HFF-Myc (cell line): Measurements from ENCODE around the gene ELL2.

Experiments used
- DNase-seq: peaks from one replicate; pipeline ENCODE4 v3.0.0-alpha.2; 2011; ENCODE audit warnings: low read depth; ENCODE audit errors: extremely low read depth
- H3K4me3 ChIP-seq: replicated peaks from 2 replicates; pipeline ENCODE4 v1.5.1; 2011; ENCODE audit warnings: low read depth, mild to moderate bottlenecking, control low read depth, low read length
- TF ChIP-seq, protein P1 (sequence below): IDR thresholded peaks from 2 replicates; pipeline ENCODE4 v1.5.1; 2012; ENCODE audit warnings: mild to moderate bottlenecking, low read depth, low read length, control low read depth; ENCODE audit errors: missing control alignments

The ELL2 gene

DNA sequence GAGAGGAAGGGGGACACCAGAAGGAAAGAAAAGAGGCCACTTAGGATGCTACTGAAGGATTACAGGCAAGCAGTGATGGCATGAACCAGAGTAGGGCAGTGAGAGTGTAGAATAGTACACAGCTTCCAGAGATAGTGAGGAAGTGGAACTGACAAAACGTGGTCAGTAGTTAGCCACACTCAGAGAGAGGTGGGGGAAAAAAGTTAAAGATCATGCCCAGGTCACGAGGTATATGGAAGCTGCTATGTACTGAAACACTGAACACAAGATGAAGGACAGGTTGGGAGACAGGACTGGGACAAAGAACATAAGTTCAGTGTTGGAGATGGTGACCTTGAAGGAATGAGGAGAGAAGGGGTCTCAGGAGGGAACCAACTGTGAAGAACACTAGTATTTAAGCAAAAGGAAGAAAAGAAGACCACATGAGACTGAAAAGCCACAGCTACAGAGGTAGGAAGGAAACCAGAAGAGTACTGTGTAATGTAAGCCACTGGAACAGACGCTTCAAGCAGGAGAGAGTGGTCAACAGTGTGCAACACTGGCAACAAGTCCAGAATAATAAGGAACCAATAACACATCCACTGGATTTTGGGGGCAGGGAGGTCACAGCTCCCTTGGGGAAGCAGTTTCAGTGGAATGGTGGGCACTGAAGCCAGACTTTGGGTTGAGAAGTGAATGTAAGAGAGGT, 45.5 kb downstream of the ELL2 start:
- TF ChIP-seq, protein P1, sequence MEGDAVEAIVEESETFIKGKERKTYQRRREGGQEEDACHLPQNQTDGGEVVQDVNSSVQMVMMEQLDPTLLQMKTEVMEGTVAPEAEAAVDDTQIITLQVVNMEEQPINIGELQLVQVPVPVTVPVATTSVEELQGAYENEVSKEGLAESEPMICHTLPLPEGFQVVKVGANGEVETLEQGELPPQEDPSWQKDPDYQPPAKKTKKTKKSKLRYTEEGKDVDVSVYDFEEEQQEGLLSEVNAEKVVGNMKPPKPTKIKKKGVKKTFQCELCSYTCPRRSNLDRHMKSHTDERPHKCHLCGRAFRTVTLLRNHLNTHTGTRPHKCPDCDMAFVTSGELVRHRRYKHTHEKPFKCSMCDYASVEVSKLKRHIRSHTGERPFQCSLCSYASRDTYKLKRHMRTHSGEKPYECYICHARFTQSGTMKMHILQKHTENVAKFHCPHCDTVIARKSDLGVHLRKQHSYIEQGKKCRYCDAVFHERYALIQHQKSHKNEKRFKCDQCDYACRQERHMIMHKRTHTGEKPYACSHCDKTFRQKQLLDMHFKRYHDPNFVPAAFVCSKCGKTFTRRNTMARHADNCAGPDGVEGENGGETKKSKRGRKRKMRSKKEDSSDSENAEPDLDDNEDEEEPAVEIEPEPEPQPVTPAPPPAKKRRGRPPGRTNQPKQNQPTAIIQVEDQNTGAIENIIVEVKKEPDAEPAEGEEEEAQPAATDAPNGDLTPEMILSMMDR = no peak
- no peak overlapping the region for H3K4me3 ChIP-seq
- DNase-seq = no peak

DNA sequence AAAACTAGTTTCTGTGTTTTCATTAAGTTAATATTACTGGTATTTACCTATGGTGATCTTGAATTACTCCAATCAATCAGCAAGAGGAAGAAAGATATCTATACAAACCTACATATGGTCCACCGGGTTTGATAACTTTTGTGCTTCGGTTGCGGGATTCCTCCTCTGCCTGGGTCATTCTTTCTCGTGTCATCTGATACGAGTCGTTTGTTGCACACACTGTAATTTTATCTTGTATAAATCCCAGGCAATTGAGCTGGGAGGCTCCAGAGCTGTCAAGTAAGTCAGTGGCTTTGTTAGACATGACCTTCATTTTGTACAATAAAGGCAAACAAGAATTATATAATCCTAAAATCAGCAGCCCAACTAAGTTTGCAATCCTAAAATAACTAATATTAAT, 48.0 kb downstream of the ELL2 start:
- TF ChIP-seq, protein P1 = no peak
- H3K4me3 ChIP-seq = no peak overlapping the region
- no peak for DNase-seq

DNA sequence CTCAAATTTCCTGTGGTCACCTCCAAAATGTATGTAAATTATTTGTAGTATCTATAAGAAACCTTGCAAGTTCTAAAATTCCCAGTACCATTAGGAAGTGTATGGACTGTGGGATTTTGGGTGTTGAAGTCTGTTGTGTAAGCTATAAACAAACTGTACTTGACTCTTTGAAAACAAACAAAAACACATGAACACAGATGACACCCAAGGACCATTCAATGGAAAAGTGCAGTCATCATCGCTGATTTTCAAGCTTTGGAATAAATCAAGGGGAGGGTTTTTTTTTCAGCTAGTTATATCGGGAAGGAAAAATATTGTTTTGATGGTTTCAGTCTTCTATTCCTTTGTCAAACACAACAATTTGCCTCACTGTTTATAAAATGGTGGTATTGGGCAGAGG, 49.6 kb downstream of the ELL2 start:
- no peak overlapping the region for H3K4me3 ChIP-seq
- DNase-seq = no peak
- TF ChIP-seq, protein P1 = no peak

DNA sequence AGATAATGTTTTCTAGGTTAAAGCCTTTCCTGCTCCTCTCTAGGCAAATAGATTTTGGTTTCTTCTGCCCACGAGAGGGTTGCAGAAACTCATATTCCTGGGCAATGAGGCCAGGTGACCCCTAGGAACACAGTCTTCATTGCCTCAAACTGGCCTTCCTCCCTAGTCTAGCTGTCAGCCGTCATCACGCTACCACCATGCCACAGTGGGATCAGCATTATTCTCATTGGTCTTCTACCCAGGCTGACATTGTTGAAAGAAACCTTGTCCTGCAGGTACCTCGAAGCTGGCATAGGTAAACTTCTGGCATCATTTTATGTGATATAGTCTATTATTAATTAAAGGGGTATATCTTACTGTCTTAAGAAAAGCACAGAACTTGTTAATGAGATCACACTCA, 51.1 kb downstream of the ELL2 start:
- DNase-seq = no peak
- TF ChIP-seq, protein P1 = no peak

DNA sequence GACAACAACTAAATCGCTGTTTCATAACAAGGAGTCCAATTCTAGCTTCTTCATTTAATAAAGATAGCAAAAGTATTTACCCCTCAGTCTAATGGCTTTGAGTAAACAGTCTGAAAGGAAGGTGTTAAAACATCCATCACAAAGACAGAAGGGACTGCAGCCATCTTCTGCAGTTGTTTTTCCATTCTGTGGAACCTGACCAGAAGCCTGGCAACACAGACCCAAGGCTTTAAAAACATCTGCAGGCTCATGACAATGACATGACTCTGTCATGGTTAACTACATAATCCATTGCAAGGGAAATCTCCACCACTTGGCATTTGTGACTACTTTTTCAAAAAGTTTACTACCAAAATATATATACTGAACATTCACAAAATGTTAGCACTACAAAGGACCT, 51.9 kb downstream of the ELL2 start:
- no peak overlapping the region for H3K4me3 ChIP-seq
- TF ChIP-seq, protein P1 = no peak
- DNase-seq = no peak

More for the DNA sequence above, 51.1 kb downstream of the ELL2 start:
- H3K4me3 ChIP-seq = no peak overlapping the region

DNA sequence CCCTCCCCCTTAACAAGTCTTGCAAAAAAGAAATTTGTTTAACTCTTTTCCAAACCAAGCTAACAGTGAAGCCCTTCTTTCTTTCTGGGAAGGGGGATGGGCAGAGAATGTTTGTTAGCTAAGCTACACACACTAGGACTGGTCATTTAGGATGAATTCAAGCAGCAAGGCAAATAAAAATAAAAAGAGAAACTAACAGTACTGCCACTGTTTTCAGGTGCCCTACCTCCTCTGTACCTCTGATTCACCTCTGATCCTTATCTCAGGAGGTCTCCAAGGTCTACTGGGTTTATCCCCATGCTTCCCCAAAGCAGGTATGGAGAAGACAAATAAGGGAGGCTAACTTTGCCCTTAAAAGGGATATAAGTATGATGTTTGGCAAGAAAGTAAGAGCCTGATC, 52.9 kb downstream of the ELL2 start:
- TF ChIP-seq, protein P1 = no peak
- DNase-seq = no peak
- H3K4me3 ChIP-seq = no peak overlapping the region
